A673 (cell line): ENCODE data around the gene EIF2S1. TPM values are rescaled to one million over a fixed set of nuclear protein-coding genes. Genes with fewer than 3 reads are reported as not detected.

ENCODE experiments used
- BruUV-seq: library from RNA; stranded (reverse); fragments of 400-500 nt; replicated peaks from 2 replicates; lab custom pipeline; 2021; lab: Mats Ljungman, UMichigan
- CTCF ChIA-PET: fragments of 300-600 bp; sonication (Branson Sonifier 250); formaldehyde crosslinking; loops from one replicate; lab custom pipeline; 2022; ENCODE audit warnings: antibody characterized with exemption; lab: Charles Lee
- POLR2A ChIA-PET: fragments of 300-600 bp; sonication (Branson Sonifier 250); formaldehyde crosslinking; loops from one replicate; lab custom pipeline; 2022; ENCODE audit warnings: antibody characterized with exemption; ENCODE audit not compliant: low non-redundant PET; lab: Charles Lee
- DNase-seq: peaks from one replicate; pipeline ENCODE4 v3.0.0-alpha.2; 2015; ENCODE audit warnings: low spot score
- H3K27ac ChIP-seq: fragments of 200-600 bp; sonication (generic); 2 replicates; pipeline ENCODE4 v1.5.1; 2016; ENCODE audit warnings: mixed run types, low read depth, mild to moderate bottlenecking, mixed read lengths, antibody characterized with exemption, low read length; ENCODE audit not compliant: poor library complexity, severe bottlenecking
- H3K27me3 ChIP-seq: fragments of 200-600 bp; sonication (generic); replicated peaks from 2 replicates; pipeline ENCODE4 v1.6.1; 2017; ENCODE audit warnings: mixed run types, low read depth, mild to moderate bottlenecking, mixed read lengths, antibody characterized with exemption, low read length; ENCODE audit not compliant: insufficient read depth, poor library complexity
- H3K36me3 ChIP-seq: fragments of 200-600 bp; sonication (generic); 2 replicates; pipeline ENCODE4 v1.6.1; 2016; ENCODE audit warnings: mixed run types, mild to moderate bottlenecking, mixed read lengths, antibody characterized with exemption, low read length; ENCODE audit not compliant: insufficient read depth, poor library complexity, severe bottlenecking
- H3K4me1 ChIP-seq: fragments of 200-600 bp; sonication (generic); 2 replicates; pipeline ENCODE4 v1.6.1; 2017; ENCODE audit warnings: mixed run types, mild to moderate bottlenecking, mixed read lengths, antibody characterized with exemption, low read length; ENCODE audit not compliant: insufficient read depth, poor library complexity, severe bottlenecking
- H3K4me3 ChIP-seq: fragments of 200-600 bp; sonication (generic); 2 replicates; pipeline ENCODE4 v1.5.1; 2016; ENCODE audit warnings: low read depth, mixed run types, mild to moderate bottlenecking, mixed read lengths, low read length; ENCODE audit not compliant: poor library complexity, severe bottlenecking
- H3K9me3 ChIP-seq: fragments of 200-600 bp; sonication (generic); 2 replicates; pipeline ENCODE4 v1.6.1; 2016; ENCODE audit warnings: mixed run types, low read depth, mild to moderate bottlenecking, mixed read lengths, antibody characterized with exemption, low read length; ENCODE audit not compliant: poor library complexity, severe bottlenecking
- CTCF ChIP-seq: fragments of 300-800, 200-600 bp; sonication (generic); conservative IDR thresholded peaks from 2 replicates; pipeline ENCODE4 v1.5.1; 2017; ENCODE audit warnings: low read depth, mild to moderate bottlenecking, antibody characterized with exemption, low read length, moderate library complexity, mixed read lengths
- EZH2 ChIP-seq: fragments of 200-600 bp; sonication (generic); IDR thresholded peaks from 2 replicates; pipeline ENCODE4 v1.6.1; 2017; ENCODE audit warnings: borderline replicate concordance, low read depth, mild to moderate bottlenecking, mixed read lengths, antibody characterized with exemption, low read length; ENCODE audit not compliant: poor library complexity, severe bottlenecking
- intact Hi-C: fragments of 100-400 bp; cut with micrococcal nuclease; formaldehyde crosslinking; loops from one replicate; pipeline ENCODE4 v1.10.0; 2022; ENCODE audit not compliant: unreplicated experiment
- total RNA-seq: library from RNA; stranded (reverse); gene quantifications from 2 replicates; pipeline ENCODE4 v1.2.3, GENCODE V29; 2021

The EIF2S1 gene
- total RNA-seq, 1 experiment from 2014 or later = 302 TPM

- Histone ChIP-seq H3K27ac (no peak overlapping the region), H3K4me1 (no peaks in the 10 kb centered on the region), H3K36me3 (no peaks in the 10 kb centered on the region), H3K27me3 (no peaks in the 10 kb centered on the region), H3K4me3 (no peak overlapping the region), H3K9me3 (no peaks in the 10 kb centered on the region)
- CTCF ChIA-PET = no interaction called here
- POLR2A ChIA-PET = no interaction called here
- TF ChIP-seq CTCF (no peak), EZH2 (no peak)
- DNase-seq = no peak
- intact Hi-C loops = no loop called here
- BruUV-seq = no TSS peak
Observed at GRCh38 chr14:67393689-67394088, 33.6 kb downstream of the EIF2S1 start.

- TF ChIP-seq CTCF (no peak), EZH2 (no peak)
- CTCF ChIA-PET = no interaction called here
- no peak overlapping the region for H3K4me3 ChIP-seq
- POLR2A ChIA-PET = no interaction called here
- DNase-seq = no peak
- no peaks in the 10 kb centered on the region for H3K36me3 ChIP-seq
- intact Hi-C loops = no loop called here
- H3K9me3 ChIP-seq = no peaks in the 10 kb centered on the region
- H3K4me1 ChIP-seq = no peaks in the 10 kb centered on the region
- no TSS peak for BruUV-seq
- H3K27me3 ChIP-seq = no peaks in the 10 kb centered on the region
- H3K27ac ChIP-seq = no peak overlapping the region
Observed at GRCh38 chr14:67395086-67395875, 35.2 kb downstream of the EIF2S1 start.

- Histone ChIP-seq H3K9me3 (no peaks in the 10 kb centered on the region), H3K27me3 (no peaks in the 10 kb centered on the region), H3K27ac (no peak overlapping the region), H3K36me3 (no peaks in the 10 kb centered on the region), H3K4me3 (no peak overlapping the region), H3K4me1 (no peaks in the 10 kb centered on the region)
- no TSS peak for BruUV-seq
- TF ChIP-seq CTCF (no peak), EZH2 (no peak)
- DNase-seq = peak; percentile 44
- ChIA-PET POLR2A (interaction anchor here (0.5 kb wide), 1 partner anchor 35 kb away, joined by 6 read pairs; no protein-coding TSS in a partner anchor), CTCF (no interaction called here)
- intact Hi-C loops = no loop called here
Observed at GRCh38 chr14:67395876-67396189, 35.7 kb downstream of the EIF2S1 start.
